COR-L47 (cell line): ENCODE data around the gene RBM18.

ENCODE experiments used
- DNase-seq: peaks from one replicate; lab custom pipeline; 2025; lab: John Stamatoyannopoulos, UW

RBM18 gene

DNA sequence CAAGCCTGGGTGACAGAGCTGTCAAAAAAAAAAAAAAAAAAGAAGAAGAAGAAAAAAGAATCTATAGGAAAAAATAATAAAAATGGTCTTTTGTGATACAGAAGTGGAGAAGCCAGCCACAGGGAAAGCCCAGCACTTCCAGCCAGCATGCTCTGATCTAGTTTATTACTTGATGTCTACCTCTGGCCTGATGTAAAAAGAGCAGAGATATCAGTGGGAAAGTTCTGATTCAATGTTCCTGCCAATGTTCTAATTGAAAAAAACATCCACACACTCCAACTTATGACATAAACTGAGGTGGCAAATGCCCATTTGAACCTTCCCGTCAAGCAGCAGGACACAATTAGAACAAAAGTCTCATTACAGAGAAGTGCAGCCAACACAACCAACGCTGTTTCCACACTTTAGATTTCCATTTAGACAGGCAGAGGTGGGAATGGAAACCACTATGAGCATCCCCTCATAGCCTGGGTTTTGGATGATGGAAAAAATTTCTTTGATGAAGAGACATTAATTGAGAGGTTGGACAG, 5.7 kb downstream of the RBM18 start:
- no peak for DNase-seq

DNA sequence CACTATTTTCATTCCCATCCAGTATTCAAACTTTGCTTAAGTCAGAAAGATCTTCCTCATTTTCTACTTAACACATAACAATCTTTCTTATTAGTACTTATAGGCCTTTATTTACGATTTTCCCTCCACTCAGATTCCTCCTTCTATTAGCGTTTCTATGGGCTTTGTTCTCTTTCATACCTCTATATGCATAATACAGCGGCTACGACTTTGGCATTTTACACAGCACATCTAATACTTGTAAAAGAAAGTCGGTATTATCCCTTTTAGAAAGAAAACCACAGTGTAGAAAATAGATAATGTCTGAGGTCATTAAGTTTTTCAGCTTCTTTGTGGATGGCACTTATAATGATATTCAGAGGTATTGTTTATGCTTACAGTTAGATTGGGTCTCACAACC, 8.4 kb downstream of the RBM18 start:
- DNase-seq: no peak

DNA sequence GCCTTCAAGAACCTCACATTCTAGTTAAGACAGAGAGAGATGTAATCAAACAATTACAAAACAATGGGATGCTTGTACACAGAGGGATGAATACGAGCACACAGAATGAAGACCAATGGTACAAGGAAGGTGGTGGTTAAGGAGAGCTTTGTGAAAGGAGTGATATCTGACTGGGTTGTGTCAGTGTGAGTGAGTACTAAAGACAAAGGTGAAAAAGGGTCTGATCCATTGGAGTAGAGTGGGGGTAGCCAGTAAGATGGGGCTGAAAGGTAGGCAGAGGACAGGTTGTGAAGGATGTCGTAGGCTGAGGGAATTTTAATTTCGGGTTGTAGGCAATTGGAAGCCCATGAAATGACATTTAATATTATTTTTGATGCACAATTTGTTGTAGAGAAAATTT, 9.9 kb downstream of the RBM18 start:
- DNase-seq: no peak

DNA sequence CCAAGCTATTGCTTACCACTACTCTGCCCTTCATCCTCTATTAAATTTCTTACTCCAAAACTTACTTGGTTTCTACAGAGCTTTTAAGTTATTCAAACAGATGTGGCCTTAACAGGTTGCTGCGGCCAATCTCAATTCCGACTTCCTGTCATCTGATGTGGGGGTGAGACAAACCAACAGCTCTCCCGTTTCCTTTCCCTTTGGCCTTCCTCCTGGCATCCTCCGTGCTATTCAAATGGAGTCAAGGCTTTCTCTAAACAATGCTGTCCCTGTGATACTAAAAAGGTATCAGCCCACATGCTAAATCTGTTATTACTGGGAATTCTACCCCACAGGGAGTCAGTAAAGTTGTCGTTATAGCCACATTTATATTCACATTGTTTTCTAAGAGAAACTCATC, 11.8 kb downstream of the RBM18 start:
- no peak for DNase-seq

DNA sequence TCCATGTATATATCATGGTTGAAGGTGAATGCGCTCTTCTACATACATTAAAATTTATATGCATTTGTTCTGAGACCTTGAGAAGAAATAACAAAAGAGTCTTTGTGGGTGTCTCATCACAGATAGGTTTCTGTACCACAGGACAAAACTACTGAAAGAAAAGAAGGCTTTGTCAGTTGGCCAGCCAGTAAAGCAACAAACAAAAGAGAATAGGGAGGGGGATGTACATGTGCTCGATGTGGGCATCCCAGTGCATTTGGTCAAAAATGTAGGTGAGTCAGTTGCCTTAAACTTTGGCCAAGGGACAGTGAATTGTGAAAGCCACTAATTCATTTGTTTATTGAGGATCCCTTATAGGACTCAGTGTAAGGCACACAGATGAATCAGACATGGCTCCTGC, 13.3 kb downstream of the RBM18 start:
- DNase-seq: no peak

DNA sequence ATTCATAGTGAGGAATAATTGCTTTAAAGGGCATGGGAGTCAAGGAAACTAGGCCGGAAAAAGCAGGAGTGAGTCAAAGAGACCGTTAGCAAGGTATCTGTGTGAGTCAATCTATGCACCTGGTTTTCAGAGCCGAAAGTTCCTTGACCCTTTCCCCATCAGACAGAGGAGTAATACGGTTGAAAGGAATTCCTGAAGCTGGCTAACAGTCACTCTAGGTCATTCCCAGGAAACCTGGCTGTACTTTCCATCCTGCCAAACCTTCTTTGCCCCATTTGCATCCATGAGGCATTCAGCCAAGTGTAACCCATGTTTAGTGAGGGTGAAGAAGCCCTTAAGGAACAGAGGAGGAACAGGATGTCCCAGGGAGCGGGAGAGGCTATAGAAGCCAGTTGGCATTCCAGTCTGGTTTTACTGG, 16.2 kb downstream of the RBM18 start:
- DNase-seq: no peak

DNA sequence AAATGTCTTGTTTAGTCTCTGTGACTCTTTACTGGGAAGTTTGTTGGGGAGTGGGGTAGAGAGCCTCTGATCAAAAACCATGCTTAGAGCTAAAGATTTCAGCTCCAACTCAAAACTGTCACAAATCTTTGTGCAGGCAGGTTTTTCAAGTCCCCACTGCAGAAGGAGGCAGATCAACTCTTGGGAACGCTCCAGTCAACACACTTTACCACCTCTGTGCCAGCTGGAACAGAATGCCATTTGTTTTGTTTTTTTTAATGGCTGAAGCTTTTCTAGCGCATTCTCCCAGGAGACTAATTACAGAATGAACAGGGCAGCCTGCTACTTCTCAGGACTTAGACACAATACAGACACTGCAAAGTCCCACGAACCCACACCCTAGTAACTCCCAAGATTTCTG, 18.0 kb downstream of the RBM18 start:
- DNase-seq: no peak

DNA sequence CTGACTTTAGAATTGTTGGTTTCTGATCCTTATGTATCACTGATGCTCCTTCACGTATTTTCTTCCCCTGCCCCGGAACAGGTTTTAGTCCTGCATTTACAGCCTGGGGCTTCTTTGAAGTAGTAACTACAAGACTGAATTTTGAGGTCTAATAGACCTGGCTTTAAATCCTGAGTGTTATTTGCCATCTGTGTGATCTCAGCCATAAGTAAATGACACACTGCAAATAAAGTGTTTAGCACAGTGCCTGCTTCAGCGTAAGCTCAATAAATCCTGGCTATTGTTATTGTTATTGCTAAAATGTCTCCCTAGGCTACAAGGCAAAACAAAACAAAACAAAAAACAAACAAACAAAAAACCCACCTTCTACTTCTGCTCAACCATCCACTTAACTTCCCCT, 20.3 kb downstream of the RBM18 start:
- no peak for DNase-seq

DNA sequence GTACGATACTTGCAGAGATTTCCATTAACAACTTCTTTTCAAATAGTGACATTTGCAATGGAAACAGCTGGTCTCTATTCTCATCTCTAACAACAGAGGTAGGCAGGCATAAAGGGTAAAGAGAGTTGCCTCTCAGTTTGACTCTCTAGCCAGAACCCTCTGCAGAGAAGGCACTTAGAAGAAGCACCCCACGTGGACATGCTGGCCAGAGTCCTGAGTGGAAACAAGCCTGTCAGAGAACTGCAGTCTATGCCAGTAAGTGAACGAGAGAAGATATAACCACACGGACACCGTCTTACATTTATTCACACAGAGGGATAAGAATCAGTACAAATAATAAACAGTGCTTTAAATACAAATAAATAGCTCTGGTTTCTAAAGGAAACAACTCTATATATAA, 24.9 kb downstream of the RBM18 start:
- DNase-seq: no peak

DNA sequence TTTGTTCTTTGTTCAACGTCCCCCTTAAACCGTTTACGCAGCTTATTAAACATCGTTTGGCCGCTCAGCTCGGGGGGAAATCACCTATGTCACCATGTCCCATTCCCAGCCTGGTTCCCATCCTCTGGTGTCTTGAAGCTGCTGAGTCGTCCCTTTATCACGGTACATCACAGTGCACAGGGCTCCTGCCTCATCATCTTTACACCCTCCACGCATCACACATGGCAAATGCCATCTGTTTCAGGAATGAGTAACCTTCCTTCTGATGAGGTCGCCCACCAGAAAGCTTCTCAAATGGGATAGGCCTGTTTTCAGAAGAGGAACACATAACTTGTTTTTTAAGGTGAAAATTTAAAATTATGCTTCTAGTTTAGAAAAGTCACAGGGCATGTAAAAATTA, 28.0 kb downstream of the RBM18 start:
- DNase-seq: no peak

DNA sequence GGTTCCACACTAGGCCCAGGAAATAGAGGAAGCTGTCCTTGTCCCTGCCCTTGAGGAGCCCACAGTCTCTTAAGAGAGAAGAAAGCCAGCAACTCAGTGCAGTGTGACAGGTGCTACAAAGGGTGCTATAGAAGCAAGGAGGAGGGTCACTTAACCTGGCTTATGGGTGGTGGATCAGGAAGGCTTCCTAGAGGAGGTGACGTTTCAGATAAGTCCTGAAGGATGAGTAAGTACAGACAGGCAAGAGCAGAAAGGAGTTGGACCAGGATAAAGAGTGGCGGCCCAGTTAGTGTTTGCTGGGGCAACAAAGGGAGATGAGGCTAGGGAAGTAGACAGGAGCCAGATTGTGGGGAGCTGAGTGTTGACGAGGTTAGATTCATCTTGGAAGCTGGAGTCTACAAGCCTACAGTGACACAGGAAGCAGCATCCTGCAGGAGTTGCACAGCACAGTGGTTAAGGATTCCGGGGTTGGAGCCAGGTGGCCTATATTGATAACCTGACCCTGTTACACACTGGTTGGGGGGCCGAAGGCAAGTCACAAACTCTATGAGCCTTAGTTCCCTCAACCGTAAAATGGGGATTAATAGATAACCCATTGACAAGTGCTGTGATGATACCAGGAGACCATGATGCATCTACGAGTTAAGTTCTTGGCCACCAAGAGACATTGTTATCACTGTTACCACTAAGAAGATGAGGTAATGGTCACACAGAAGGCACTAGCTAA, 30.5 kb downstream of the RBM18 start:
- DNase-seq: no peak

DNA sequence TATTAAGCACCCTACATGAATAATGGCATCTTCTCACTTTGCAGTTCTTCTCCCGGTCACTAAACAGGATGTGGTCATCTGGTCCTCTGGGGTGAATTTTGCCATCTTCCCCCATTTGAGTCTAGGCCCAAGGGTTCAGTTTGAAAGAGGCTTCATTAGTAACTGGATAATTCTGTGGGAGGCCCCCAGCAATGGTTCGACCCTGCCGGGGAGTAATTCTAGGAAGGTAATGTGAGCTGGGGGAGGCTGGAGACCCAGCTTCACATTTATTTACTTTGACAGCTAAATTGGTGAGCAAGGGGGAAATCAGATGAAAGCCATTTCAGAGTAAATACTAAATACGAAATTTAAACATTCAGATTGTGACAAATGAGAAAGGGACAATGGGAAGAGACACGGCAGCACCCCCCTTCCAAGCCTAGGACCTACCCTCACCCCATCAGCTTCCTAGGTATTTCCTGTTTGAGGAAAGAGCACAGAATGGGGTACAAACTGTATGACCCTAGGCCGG, 31.8 kb downstream of the RBM18 start:
- DNase-seq: no peak

DNA sequence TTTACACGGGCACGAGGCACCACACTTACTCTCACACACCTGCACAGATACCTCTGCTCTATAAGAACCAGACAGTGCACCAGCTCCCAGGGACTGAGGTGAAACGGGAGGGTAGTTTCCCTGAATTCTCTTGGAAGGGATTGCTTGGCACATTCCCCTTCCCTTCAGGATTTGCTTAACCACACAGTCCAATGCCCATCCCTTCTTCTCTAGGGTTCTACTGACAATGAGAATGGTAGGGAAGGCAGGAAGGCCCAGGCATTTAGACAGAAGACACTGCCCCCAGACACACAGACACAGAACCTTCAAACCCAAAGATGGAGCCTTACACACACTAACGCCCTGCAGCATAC, 35.2 kb downstream of the RBM18 start:
- DNase-seq: no peak

DNA sequence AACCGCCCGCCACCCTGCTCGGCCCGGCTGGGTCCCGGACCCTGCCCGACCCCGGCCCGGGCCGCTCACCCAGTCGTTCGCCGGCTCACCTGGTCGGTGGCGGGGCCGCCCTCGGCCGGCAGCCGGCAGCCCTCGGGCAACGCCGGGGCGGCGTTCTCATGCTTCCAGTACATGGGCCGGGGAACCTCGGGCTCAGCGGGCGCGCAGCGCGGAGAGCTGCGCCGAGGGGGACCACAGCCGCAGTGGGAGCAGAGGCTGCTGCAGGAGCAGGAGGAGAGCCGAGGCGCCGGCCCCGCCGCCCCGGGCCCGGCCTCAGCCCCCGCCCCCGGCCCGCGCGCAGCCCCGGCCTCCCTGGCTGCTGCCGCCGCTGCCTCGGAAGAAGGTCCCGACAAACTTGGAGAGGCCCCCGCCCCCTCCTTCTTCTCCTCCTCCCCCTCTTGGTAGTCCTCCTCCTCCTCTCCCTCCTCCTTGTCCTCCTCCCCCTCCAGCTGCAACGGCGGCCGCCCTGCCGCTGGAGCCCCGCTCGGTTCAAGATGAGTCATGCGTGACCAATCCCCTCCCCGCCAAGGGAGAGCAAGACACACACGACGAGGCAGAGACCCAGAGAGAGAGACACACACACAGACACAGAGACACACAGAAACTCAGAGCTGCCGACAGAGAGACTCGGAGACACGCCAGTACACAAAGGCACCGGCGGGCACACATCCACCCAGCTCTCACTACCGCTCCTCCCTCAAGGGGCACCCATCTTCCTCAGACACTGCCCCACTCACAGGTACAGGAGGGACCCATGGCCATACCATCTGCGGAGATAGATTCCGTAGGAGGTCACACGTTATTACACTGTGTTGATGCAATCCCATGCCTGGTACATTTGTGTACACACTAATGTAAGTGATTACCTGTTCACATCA, 35.8 kb downstream of the RBM18 start, which contains the start of gene LHX6:
LHX6 (minus strand) TSS at position 390 of the 917 bp plus-strand sequence; CDS start at position 173, 217 bp downstream.
- no peak for DNase-seq

DNA sequence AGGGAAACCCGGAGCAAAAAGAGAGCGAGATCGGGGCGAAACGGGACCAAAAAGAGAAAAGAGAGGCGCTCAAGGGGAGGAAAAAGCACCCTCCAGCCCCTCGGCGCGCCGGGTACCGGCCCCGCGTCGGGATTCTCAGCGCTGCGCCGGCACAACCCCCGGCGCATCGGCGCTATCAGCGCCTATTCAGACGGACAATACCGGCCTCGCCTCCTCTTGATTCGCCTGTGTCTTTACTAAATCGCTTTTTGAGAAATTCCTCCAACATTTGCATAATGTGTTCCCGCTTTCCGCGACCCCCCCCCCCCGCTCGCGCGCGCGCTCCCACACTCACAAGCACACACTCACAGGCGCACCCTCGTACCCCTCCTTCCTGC, 36.5 kb downstream of the RBM18 start:
- DNase-seq: no peak

DNA sequence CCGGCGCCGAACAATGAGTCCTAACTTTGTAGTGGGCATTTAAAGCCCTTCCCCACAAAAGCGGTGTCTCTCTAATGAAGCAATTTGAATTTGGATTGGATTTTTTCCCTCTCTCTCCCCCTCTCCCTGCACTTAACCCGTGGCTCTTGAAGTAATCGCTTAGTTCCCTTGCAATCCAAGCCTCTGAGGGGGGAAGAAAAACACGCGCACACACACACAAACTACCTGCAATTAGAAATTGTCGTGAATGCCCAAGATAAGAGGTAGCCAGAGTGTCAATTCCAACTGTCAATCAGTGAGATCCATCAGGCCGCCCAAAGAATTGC, 37.1 kb downstream of the RBM18 start:
- no peak for DNase-seq

DNA sequence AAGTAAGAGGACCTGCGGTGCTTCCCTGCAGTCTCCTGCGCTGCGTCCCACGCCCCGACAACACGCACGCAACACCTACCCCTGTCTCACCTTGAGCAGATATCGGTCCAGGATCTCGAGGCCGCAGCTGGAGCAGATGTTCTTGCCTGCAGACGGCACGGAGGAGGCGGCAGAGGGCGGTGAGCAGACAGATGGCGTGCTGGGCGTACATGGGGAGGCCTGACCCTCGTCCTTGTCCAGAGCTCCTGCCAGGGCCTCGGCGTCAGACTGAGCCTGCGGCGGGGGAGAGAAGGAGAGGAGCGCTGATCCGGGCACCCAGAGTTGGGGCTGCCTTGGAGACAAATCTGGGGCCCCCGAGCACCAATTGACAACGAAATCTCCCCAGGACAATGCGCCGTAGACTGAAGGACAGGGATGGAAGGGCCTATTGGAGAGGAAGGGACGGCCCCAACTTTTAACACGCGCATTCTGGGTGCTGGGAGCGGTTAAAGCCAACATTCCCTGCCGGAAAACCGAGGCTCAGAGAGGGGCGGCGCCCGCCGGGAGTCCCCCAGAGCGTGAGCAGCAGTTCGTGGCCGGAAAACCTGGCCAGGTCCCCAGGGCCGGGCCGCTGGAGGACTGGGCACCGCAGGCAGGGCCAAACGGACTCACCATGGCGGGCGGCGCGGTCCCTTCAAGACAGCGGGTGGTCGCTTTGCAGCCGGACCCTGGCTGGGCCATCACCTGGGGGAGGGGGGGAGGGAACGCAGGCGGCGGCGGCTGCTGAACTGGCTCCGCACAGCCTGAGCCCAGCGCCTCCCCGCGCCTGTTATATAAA, 37.7 kb downstream of the RBM18 start:
- DNase-seq: no peak

DNA sequence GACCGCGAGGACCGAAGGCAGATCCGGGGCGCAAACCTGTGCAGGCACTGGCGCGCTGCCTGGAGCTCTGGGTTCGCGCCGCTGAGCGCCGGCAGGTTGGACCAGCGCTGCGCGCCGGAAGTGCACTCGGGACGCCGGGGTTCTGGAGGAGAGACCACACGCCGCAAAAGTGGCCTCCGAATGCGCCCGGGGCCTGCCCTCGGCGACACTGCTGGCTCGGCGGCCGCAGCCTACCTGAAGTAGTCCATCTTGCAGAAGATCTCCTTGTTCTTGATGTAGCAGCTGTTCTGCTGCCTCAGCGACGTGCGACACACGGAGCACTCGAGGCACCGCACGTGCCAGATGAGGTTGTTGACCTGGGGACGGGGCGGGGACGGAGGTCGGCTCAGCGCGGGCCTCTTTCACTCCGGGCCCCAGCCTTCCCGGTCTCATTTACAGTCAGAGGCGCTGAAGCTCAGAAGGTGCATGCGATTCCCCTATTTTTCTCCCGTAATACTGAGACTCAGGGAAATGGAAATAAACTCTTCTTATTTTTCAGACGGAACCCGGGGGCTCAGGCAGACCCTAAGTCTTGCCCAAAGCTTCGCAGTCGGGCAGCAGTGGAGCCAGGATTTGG, 38.4 kb downstream of the RBM18 start:
- no peak for DNase-seq

DNA sequence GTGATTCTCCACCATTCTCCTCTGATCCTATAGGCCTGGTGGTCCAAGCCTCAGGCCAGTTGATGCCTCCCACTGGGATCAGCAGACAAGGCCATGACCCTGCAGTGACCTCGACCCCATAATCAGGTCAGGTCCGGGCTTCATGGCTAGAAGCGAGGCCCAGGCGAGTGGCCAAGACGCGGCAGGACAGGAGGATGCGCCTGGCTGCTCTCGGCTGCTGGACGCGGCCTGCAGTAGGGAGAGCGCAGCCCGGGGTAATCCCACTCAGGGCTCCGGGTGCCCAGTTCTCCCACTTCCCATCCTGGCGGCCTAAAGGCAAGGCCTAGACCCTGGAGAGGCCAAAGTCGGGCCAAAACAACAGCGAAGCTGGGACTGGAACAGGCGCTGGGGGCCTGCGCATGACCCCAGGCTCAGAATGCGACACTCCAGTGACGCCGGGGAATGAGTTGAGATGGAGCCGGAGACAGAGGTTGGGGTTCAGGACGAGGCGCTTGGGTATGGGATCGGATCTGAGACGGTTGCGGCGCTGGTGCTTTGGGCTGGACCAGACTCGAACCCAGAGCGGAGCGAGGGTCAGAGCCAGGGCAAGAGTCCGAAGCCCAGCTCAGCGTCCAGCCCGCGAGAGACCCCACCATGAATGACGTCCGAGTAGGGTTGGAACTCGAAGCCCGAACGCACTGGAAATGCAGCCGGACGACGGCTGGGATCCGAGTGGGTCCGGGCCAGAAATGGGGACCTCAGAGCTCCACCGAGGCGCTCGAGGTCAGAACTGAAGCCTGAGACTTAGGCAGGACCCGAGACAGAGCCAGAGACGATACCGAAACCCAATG, 39.1 kb downstream of the RBM18 start:
- DNase-seq: no peak

DNA sequence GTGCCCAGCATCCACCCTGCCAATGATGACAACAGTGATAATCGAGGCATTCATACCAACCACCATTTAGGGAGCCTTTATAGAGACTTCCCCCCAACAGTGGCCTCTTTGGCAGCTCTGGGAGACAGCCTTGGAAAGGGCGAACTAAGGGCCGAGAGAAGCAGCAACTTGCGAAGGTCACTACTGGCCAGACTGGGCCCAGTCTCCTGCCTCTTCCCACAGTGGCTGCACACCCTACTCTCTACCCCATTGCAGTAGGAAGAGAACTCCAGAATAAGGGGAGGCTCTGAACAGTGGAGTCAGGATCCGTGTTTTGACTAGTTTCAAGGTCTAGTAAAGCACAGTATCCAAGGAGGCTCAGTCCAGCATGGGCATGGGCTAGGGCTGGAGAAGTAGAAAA, 41.2 kb downstream of the RBM18 start:
- no peak for DNase-seq

DNA sequence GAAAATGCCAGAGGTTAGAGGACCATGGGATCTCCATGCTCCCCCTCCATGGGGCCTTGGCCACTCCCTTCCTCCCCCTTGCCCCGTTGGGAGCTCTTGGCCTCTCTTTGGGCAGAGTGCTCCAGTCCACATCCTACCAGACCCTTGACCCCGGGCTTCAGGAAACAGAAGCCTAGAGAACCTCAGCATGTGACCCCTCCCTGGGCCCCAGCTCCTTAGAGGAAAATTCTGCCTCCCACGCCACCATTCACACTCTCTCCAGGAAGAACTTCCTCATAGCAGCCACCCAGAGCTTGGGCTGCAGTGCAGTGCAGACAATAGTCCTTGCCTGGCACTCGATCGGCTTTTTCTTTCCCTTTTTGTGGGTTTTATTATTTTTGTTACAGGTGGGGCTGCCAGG, 41.8 kb downstream of the RBM18 start:
- no peak for DNase-seq
